Mesenchymal stem cell (in vitro differentiated cells and primary cell): ENCODE results near the gene EML6.
A peak's percentile ranks its signal among the peaks of the same experiment; 100 is the strongest.

Experiments used
- DNase-seq: peaks from one replicate; pipeline ENCODE4 v3.0.0-alpha.2; 2013
- H2AFZ ChIP-seq: one replicate; pipeline ENCODE4 v1.6.1; 2013; ENCODE audit warnings: low read depth, mild to moderate bottlenecking, control low read depth, inconsistent platforms, low read length, moderate library complexity
- H2AK5ac ChIP-seq: 2 replicates; pipeline ENCODE4 v1.6.1; 2013; ENCODE audit warnings: low read length, moderate library complexity, mild to moderate bottlenecking, inconsistent platforms; ENCODE audit not compliant: severe bottlenecking
- H2BK120ac ChIP-seq: one replicate; pipeline ENCODE4 v1.6.1; 2013; ENCODE audit warnings: low read depth, mild to moderate bottlenecking, inconsistent platforms, low read length, moderate library complexity
- H2BK12ac ChIP-seq, 2 experiments: one replicate each; pipeline ENCODE4 v1.6.1; 2013; ENCODE audit warnings: inconsistent platforms in 2 of 2, low read length in 2 of 2, mild to moderate bottlenecking in 2 of 2, moderate library complexity in 2 of 2, control low read depth in 1 of 2
- H2BK15ac ChIP-seq: one replicate; pipeline ENCODE4 v1.6.1; 2013; ENCODE audit warnings: mild to moderate bottlenecking, low read depth, inconsistent platforms; ENCODE audit not compliant: poor library complexity, severe bottlenecking
- H2BK5ac ChIP-seq: 2 replicates; pipeline ENCODE4 v1.6.1; 2013; ENCODE audit warnings: low read depth, mild to moderate bottlenecking, low read length, control low read depth, inconsistent platforms; ENCODE audit not compliant: poor library complexity, severe bottlenecking
- H3K14ac ChIP-seq, 2 experiments: one replicate each; pipeline ENCODE4 v1.6.1; 2013; ENCODE audit warnings: inconsistent platforms in 2 of 2, low read length in 2 of 2, control low read depth in 1 of 2, mild to moderate bottlenecking in 1 of 2, moderate library complexity in 1 of 2
- H3K18ac ChIP-seq, 2 experiments: one replicate each; pipeline ENCODE4 v1.6.1; 2013; ENCODE audit warnings: inconsistent platforms in 2 of 2, low read length in 2 of 2, control low read depth in 1 of 2, low read depth in 1 of 2, mild to moderate bottlenecking in 1 of 2
- H3K23ac ChIP-seq, 2 experiments: one replicate each; pipeline ENCODE4 v1.6.1; 2013; ENCODE audit warnings: inconsistent platforms in 2 of 2, low read length in 2 of 2, mild to moderate bottlenecking in 2 of 2, moderate library complexity in 2 of 2, control low read depth in 1 of 2
- H3K27ac ChIP-seq: 2 replicates; pipeline ENCODE4 v1.5.1; 2013; ENCODE audit warnings: mild to moderate bottlenecking, moderate library complexity, low read length, control low read depth, inconsistent platforms; ENCODE audit not compliant: poor library complexity, severe bottlenecking
- H3K27me3 ChIP-seq, 2 experiments: 2 replicates each; pipeline versions ENCODE4 v1.6.1 to v1.7.0; 2013; ENCODE audit warnings: low read length in 2 of 2, mild to moderate bottlenecking in 2 of 2, moderate library complexity in 2 of 2, control low read depth in 1 of 2, inconsistent platforms in 1 of 2; ENCODE audit not compliant: control insufficient read depth in 1 of 2, insufficient read depth in 1 of 2
- H3K36me3 ChIP-seq, 2 experiments: 2 replicates each; pipeline versions ENCODE4 v1.6.1 to v1.7.0; 2013; ENCODE audit warnings: low read length in 2 of 2, control low read depth in 1 of 2, inconsistent platforms in 1 of 2, low read depth in 1 of 2, mild to moderate bottlenecking in 1 of 2; ENCODE audit not compliant: insufficient read depth in 2 of 2, control insufficient read depth in 1 of 2
- H3K4ac ChIP-seq, 2 experiments: one replicate each; pipeline ENCODE4 v1.6.1; 2013; ENCODE audit warnings: inconsistent platforms in 2 of 2, low read length in 2 of 2, mild to moderate bottlenecking in 2 of 2, moderate library complexity in 2 of 2, control low read depth in 1 of 2, low read depth in 1 of 2
- H3K4me1 ChIP-seq: 2 replicates; pipeline ENCODE4 v1.6.1; 2013; ENCODE audit warnings: low read depth, low read length, control low read depth; ENCODE audit not compliant: control insufficient read depth, insufficient read depth
- H3K4me2 ChIP-seq: 2 replicates; pipeline ENCODE4 v1.6.1; 2013; ENCODE audit warnings: low read length, mild to moderate bottlenecking, inconsistent platforms; ENCODE audit not compliant: poor library complexity, severe bottlenecking
- H3K4me3 ChIP-seq, 2 experiments: 2 replicates each; pipeline versions ENCODE4 v1.5.1 to v1.7.0; 2013; ENCODE audit warnings: low read length in 2 of 2, mild to moderate bottlenecking in 2 of 2, control low read depth in 1 of 2, low read depth in 1 of 2; ENCODE audit not compliant: insufficient read depth in 1 of 2
- H3K79me1 ChIP-seq: replicated peaks from 2 replicates; pipeline ENCODE4 v1.6.1; 2013; ENCODE audit warnings: mild to moderate bottlenecking, control low read depth, low read length, inconsistent platforms; ENCODE audit not compliant: poor library complexity, severe bottlenecking
- H3K9ac ChIP-seq: 2 replicates; pipeline ENCODE4 v1.7.0; 2013; ENCODE audit warnings: mild to moderate bottlenecking, low read length, moderate library complexity
- H3K9me3 ChIP-seq: 2 replicates; pipeline ENCODE4 v1.7.0; 2013; ENCODE audit warnings: mild to moderate bottlenecking, low read length; ENCODE audit not compliant: control insufficient read depth
- H4K8ac ChIP-seq: one replicate; pipeline ENCODE4 v1.6.1; 2013; ENCODE audit warnings: inconsistent platforms, mild to moderate bottlenecking, low read length, moderate library complexity
- H4K91ac ChIP-seq: one replicate; pipeline ENCODE4 v1.6.1; 2013; ENCODE audit warnings: mild to moderate bottlenecking, low read length, inconsistent platforms
- WGBS: methylation state at CpG from one replicate; pipeline ENCODE4 v1.1.7; 2013; ENCODE audit warnings: mixed read lengths; 5-methylcytosine and 5-hydroxymethylcytosine counted together

EML6 gene

GRCh38 chr2:54677476-54678265, 45.8 kb upstream of the EML6 start:
- H2BK15ac ChIP-seq = no peak overlapping the region
- no peak overlapping the region for H3K4me2 ChIP-seq
- H3K4ac ChIP-seq = no peak overlapping the region

GRCh38 chr2:54678719-54679118, 44.7 kb upstream of the EML6 start:
- Histone ChIP-seq H4K91ac (no peak overlapping the region), H3K9ac (no peak overlapping the region), H3K79me1 (no peaks in the 10 kb centered on the region), H3K23ac (no peak overlapping the region), H3K27me3 (no peaks in the 10 kb centered on the region), H2BK15ac (no peak overlapping the region), H2AK5ac (no peak overlapping the region), H3K4ac (no peak overlapping the region), H3K14ac (no peak overlapping the region), H3K18ac (no peak overlapping the region), H2BK12ac (no peak overlapping the region), H3K27ac (no peak overlapping the region), H3K4me3 (no peak overlapping the region), H3K36me3 (peaks cover 0 to 7% of the 10 kb centered on the region in 2 experiments), H3K4me2 (no peak overlapping the region), H3K9me3 (no peaks in the 10 kb centered on the region), H2AFZ (no peak overlapping the region), H2BK120ac (no peak overlapping the region), H4K8ac (no peak overlapping the region), H3K4me1 (peaks cover 7% of the 10 kb centered on the region), H2BK5ac (no peak overlapping the region)
- WGBS = 56% methylated on average over 3 of the region's 3 CpGs
- DNase-seq = no peak

More at GRCh38 chr2:54677476-54678265, 45.8 kb upstream of the EML6 start:
- Histone ChIP-seq H3K9me3 (no peaks in the 10 kb centered on the region), H2BK12ac (no peak overlapping the region), H2AK5ac (no peak overlapping the region), H3K79me1 (peaks cover 2% of the 10 kb centered on the region), H3K27me3 (no peaks in the 10 kb centered on the region), H3K4me1 (peaks cover 7% of the 10 kb centered on the region), H2BK120ac (no peak overlapping the region), H3K18ac (no peak overlapping the region), H2AFZ (peak overlapping the region; percentile 19), H4K8ac (no peak overlapping the region), H2BK5ac (no peak overlapping the region), H3K36me3 (peaks cover 0 to 12% of the 10 kb centered on the region in 2 experiments), H3K9ac (no peak overlapping the region), H3K23ac (no peak overlapping the region), H3K14ac (no peak overlapping the region), H3K27ac (no peak overlapping the region), H4K91ac (no peak overlapping the region), H3K4me3 (no peak overlapping the region)
- 96% methylated on average over 4 of the region's 6 CpGs for WGBS
- no peak for DNase-seq

- Histone ChIP-seq H3K9me3 (no peaks in the 10 kb centered on the region), H3K4me2 (no peak overlapping the region), H3K36me3 (no peaks in the 10 kb centered on the region), H4K91ac (no peak overlapping the region), H3K9ac (no peak overlapping the region), H2AK5ac (no peak overlapping the region), H3K14ac (peak overlapping the region in 1 of 2 experiments; percentile 84), H3K23ac (no peak overlapping the region), H3K27ac (no peak overlapping the region), H3K79me1 (no peaks in the 10 kb centered on the region), H3K4me1 (peaks cover 7% of the 10 kb centered on the region), H2AFZ (no peak overlapping the region), H3K4ac (no peak overlapping the region), H3K4me3 (peak overlapping the region in 1 of 2 experiments; percentile 16), H2BK120ac (no peak overlapping the region), H3K18ac (peak overlapping the region in 1 of 2 experiments; percentile 83), H2BK5ac (no peak overlapping the region), H2BK12ac (peak overlapping the region in 1 of 2 experiments; percentile 19), H4K8ac (no peak overlapping the region), H3K27me3 (no peaks in the 10 kb centered on the region), H2BK15ac (no peak overlapping the region)
- DNase-seq = no peak
- 80% methylated on average over 6 of the region's 6 CpGs for WGBS
These were observed 42.9 kb upstream of the EML6 start for GRCh38 chr2:54680397-54681041.

- H3K27ac ChIP-seq = no peak overlapping the region
- H2BK120ac ChIP-seq = no peak overlapping the region
- H3K9ac ChIP-seq = no peak overlapping the region
- H3K18ac ChIP-seq = no peak overlapping the region
- H3K36me3 ChIP-seq = no peaks in the 10 kb centered on the region
- peaks cover 5% of the 10 kb centered on the region for H3K4me1 ChIP-seq
- H3K79me1 ChIP-seq = no peaks in the 10 kb centered on the region
- H3K9me3 ChIP-seq = no peaks in the 10 kb centered on the region
- H4K91ac ChIP-seq = no peak overlapping the region
- H4K8ac ChIP-seq = no peak overlapping the region
- no peak overlapping the region for H3K4me3 ChIP-seq
- no peak overlapping the region for H2AK5ac ChIP-seq
- no peak overlapping the region for H3K23ac ChIP-seq
- no peak overlapping the region for H2BK12ac ChIP-seq
- H3K4ac ChIP-seq = no peak overlapping the region
- H3K4me2 ChIP-seq = no peak overlapping the region
- H2BK15ac ChIP-seq = no peak overlapping the region
- no peak overlapping the region for H2BK5ac ChIP-seq
- H3K14ac ChIP-seq = no peak overlapping the region
- H2AFZ ChIP-seq = no peak overlapping the region
- H3K27me3 ChIP-seq = no peaks in the 10 kb centered on the region
- DNase-seq = no peak
- 86% methylated on average over 2 of the region's 6 CpGs for WGBS
These were observed 42.0 kb upstream of the EML6 start for GRCh38 chr2:54681416-54681815.
